Measurements from ENCODE around the gene SEC31B. TPM values are rescaled to one million over a fixed set of nuclear protein-coding genes. Genes with fewer than 3 reads are reported as not detected.

Gene SEC31B
- total and polyA plus RNA-seq, 2 of the 8 experiments (the other 6 are each of a cell fraction or from before 2014, with no cell fraction given), result 4.1 to 5.3 TPM

DNA sequence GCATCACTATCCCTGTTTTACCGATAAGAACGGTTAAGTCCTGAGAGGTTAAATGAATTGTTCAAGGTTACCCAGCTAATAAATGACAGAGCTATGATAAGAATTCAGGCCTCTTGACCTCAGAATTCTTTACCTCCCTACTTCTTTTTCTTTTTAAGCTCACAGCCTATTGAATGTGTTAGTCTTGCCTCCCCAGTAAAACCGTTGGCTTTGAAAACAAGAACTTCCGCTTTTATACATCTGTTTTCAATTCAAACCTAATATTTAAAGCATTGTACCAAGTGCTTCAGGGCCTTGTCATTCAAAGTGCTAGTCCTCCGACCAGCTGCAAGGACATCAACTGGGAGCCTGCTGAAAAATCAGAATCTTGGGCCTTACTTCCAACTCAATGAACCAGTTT is 15.6 kb downstream of the SEC31B start:
- Histone ChIP-seq H3K23ac (ENCODE audit: insufficient read length) (no peak overlapping the region), H3K14ac (ENCODE audit: insufficient read length) (no peak overlapping the region), H4K8ac (ENCODE audit: extremely low read depth, insufficient read depth, low read length) (no peak overlapping the region), H3K4me2 (ENCODE audit: insufficient read depth in 1 of 2, low read depth in 2 of 2, low read length in 2 of 2) (no peak overlapping the region), H4K20me1 (replicated peaks in 1 of 2; ENCODE audit: control insufficient read depth in 1 of 2, insufficient read depth in 2 of 2, low read length in 2 of 2) (no peaks in the 10 kb centered on the region), H3K23me2 (ENCODE audit: low read depth, low read length) (no peaks in the 10 kb centered on the region; the same call in 1 of the 2 replicates), H2AK5ac (ENCODE audit: low read depth, low read length) (no peak overlapping the region), H2BK120ac (replicated peaks; ENCODE audit: low read depth, low read length) (no peak overlapping the region), H3K79me2 (ENCODE audit: control insufficient read depth in 1 of 2, insufficient read depth in 2 of 2, low read length in 2 of 2) (no peaks in the 10 kb centered on the region), H4K5ac (ENCODE audit: insufficient read length, low read depth, low read length) (no peak overlapping the region), H3K4ac (replicated peaks; ENCODE audit: insufficient read length, low read depth, low read length) (no peak overlapping the region), H3K18ac (ENCODE audit: extremely low read depth, low read length) (no peak overlapping the region), H2AFZ (ENCODE audit: low read length) (no peak overlapping the region), H3K4me1 (replicated peaks in 1 of 4; ENCODE audit: control insufficient read depth in 3 of 4, insufficient read depth in 4 of 4, low read length in 3 of 4) (no peaks in the 10 kb centered on the region; a peak in 1 of 7 replicates), H3K36me3 (ENCODE audit: control insufficient read depth in 2 of 4, insufficient read depth in 4 of 4, low read length in 3 of 4) (no peaks in the 10 kb centered on the region), H3K9me3 (ENCODE audit: insufficient read depth in 2 of 2, low read depth in 1 of 2, low read length in 1 of 2) (no peaks in the 10 kb centered on the region), H3K27me3 (replicated peaks in 1 of 4; ENCODE audit: control insufficient read depth in 3 of 4, extremely low read depth in 1 of 4, insufficient read depth in 3 of 4, low read length in 3 of 4) (peaks cover 0 to 20% (median 4%) of the 10 kb centered on the region in 4 experiments; a peak in 3 of 7 replicates), H3K27ac (ENCODE audit: low read depth, low read length) (no peak overlapping the region), H3K79me1 (ENCODE audit: low read depth, low read length) (no peaks in the 10 kb centered on the region), H2BK15ac (ENCODE audit: low read length) (no peak overlapping the region), H3K4me3 (ENCODE audit: extremely low read depth in 1 of 4, insufficient read depth in 2 of 4, low read depth in 3 of 4, low read length in 4 of 4) (no peak overlapping the region), H3K9ac (replicated peaks in 1 of 4; ENCODE audit: extremely low read depth in 1 of 4, low read depth in 3 of 4, low read length in 3 of 4) (no peak overlapping the region), H2BK12ac (ENCODE audit: low read depth, low read length) (no peak overlapping the region), H2BK5ac (ENCODE audit: low read depth, low read length) (no peak overlapping the region), H2BK20ac (ENCODE audit: low read length) (no peak overlapping the region), H4K91ac (replicated peaks; ENCODE audit: insufficient read length, low read length) (no peak overlapping the region), H3K56ac (replicated peaks; ENCODE audit: insufficient read length, low read depth, low read length) (no peak overlapping the region)
- no peak for FAIRE-seq
- 92% methylated on average over 5 of the region's 5 CpGs; no CpG with 5 or more reads in 1 of the 2 experiments for WGBS, 2 experiments (ENCODE audit: extremely low coverage in 1 of 2, insufficient coverage in 1 of 2, insufficient read length in 1 of 2, insufficient replicate concordance in 2 of 2, low coverage in 1 of 2, low lambda C conversion rate in 2 of 2, missing lambda C conversion rate in 1 of 2)
- ChIA-PET CTCF (ENCODE audit: partially characterized antibody) (interaction anchor here (2.1 to 11.2 kb wide), 4 partner anchors 8 to 70 kb away, joined by 7 to 163 read pairs (median 45); partner anchors contain the start of gene SEC31B), POLR2A (ENCODE audit: partially characterized antibody) (no interaction called here)
- TF ChIP-seq TAF1 (IDR thresholded peaks at IDR 0.05; ENCODE audit: low read depth, low read length) (no peak), RNF2 (IDR thresholded peaks at IDR 0.05; ENCODE audit: borderline replicate concordance, low read depth, low read length, missing control alignments, poor library complexity, severe bottlenecking) (no peak), HDAC6 (IDR thresholded peaks at IDR 0.05; ENCODE audit: low read depth, low read length) (no peak), CBX8 (IDR thresholded peaks at IDR 0.05; ENCODE audit: borderline replicate concordance, low read depth, low read length) (no peak), EP300 (IDR thresholded peaks at IDR 0.05; ENCODE audit: borderline replicate concordance in 1 of 2, low read depth in 2 of 2, low read length in 2 of 2) (no peak), YY1 (IDR thresholded peaks at IDR 0.05; ENCODE audit: low read depth, low read length) (no peak), BACH1 (IDR thresholded peaks at IDR 0.05; ENCODE audit: low read length) (no peak), SP1 (IDR thresholded peaks at IDR 0.05; ENCODE audit: low read depth, low read length) (no peak), CTBP2 (IDR thresholded peaks at IDR 0.05; ENCODE audit: borderline replicate concordance, insufficient read depth, insufficient read length, low read length) (no peak), NRF1 (IDR thresholded peaks at IDR 0.05; ENCODE audit: low read depth, low read length) (no peak), POLR2AphosphoS5 (IDR thresholded peaks at IDR 0.05; ENCODE audit: low read depth, low read length) (no peak), ASH2L (IDR thresholded peaks at IDR 0.05; ENCODE audit: low read length) (no peak)
- DNase-seq (ENCODE audit: low read depth in 1 of 2, low spot score in 2 of 2), result no peak

Measured in H1 (cell line).